COLO668 (cell line): ENCODE results near the gene SDK1.

ENCODE experiments used
- DNase-seq: peaks from one replicate; lab custom pipeline; 2025; ENCODE audit not compliant: unreplicated experiment; lab: John Stamatoyannopoulos, UW

The SDK1 gene

DNA sequence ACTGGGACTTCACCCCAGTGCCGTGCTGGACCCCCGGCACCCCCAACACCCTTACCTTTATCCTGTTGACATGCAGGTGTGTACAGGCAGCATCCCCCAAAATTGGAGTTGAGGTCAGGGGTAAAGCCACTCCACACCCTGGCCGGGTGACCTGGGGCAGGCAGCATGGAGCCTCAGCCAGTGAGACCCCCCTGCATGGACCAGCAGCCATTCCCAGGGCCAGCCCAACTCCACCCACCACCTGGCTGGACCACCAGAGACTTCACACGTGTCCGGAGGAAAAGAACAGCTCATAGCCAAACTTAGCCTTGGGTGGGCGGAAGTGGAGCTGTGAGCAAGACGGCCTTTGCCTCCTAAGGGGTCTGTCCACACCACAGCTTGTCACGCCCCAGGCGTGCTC, 968.0 kb downstream of the SDK1 start:
- no peak for DNase-seq

DNA sequence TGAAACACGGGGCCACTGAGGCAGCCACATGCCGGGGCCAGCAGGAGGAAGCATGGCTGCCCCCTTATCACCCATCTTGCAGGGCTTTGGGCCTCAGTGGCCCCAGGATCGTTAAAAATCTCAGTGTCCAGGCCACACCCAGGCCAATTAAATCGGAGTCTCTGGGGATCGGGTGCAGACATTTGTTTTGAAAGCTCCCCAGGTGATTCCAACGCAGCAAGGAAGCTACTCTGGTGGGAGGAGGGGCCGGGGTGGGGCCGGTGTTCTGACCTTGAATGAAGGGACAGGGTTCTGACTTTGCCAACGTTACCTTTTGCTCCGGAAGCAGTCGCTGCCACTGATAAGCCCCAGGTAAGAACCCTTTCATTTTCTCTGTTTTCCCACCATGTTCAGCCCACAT, 968.7 kb downstream of the SDK1 start:
- DNase-seq = no peak

DNA sequence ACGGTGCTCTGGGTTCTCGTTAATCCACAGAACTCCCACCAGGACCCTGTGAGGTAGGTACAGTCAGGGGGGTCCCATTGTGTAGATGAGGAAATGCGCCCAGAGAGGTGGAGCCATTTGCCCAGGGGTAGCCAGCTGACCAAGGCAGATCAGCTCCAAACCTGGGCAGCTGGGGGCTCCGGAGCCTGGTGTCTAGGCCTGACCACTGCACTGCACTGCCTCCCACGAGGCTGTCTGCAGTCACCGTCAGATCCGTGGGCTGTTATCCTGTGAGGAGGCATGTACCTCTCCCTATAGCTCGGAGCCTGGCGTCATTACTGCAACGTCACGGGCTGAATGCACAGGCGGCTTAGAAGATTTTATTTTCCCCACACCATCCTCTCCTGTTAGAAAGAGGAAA, 969.2 kb downstream of the SDK1 start:
- DNase-seq = no peak

DNA sequence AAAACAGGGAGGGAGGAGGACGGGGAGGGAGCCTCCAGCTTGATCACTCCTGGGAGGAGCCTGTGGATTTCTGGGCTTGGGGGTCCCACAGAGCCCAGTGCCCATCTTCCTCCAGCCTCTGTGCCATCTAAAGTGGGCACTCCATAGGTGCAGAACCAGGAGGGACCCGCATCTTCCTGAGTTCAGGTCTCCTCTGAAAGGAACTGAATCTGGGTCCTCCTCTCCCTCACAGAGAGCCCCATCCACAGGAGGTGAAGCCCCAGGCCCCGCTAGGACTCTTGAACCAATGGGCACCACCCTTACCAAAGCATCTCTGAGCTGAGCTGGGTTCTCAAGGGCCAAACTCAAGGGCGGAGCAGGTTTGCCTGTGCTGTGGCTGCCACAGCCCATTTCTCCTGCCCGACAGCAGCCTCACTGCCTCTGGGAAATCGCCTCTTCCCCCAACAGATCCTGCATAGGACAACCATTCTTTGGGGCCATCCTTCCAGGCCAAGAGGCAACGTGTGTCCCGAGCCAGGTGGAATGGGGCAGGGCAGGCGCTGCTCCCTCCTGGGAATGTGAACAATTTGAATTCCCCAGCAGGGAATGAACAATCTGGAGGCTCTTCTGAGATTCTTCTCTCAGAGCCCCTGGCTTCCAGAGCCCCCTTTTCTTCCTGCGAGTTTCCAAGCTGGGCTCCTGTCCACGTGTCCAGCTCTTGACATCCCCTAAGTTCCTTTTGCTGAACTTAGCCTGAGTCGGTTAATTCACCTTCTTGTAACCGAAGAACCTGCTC, 970.1 kb downstream of the SDK1 start:
- no peak for DNase-seq

DNA sequence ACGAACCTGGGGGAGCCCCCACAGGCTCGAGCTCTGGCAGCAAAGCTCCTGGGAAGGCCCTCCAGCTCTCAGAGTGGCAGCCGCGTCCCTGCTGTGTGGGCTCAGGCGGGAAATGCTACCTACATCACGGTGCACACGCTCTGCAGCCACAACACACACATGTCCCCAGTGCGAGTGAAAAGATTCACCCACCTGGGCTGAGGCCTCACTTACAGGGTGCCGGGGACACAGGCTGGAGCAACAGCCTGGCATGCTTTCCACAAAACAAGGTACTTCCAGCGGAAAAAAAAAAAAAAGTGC, 970.6 kb downstream of the SDK1 start:
- DNase-seq = no peak

DNA sequence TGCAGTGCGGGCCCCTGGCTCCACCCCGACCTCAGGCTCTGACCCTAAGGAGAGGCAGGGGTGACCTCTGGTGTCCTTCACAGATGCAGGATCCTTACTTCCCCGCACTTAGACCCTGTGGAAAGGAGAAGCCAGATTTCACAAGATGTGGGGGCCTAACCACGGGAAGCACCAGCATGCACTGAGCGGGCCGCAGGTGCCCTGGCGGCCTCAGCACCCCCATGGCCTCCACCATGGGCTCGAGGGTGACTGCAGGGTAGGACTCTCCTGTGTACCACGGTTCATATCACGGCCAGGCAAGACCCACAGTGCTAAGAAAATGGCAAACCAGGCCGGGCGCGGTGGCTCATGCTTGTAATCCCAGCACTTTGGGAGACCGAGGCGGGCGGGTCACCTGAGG, 971.1 kb downstream of the SDK1 start:
- DNase-seq = no peak

DNA sequence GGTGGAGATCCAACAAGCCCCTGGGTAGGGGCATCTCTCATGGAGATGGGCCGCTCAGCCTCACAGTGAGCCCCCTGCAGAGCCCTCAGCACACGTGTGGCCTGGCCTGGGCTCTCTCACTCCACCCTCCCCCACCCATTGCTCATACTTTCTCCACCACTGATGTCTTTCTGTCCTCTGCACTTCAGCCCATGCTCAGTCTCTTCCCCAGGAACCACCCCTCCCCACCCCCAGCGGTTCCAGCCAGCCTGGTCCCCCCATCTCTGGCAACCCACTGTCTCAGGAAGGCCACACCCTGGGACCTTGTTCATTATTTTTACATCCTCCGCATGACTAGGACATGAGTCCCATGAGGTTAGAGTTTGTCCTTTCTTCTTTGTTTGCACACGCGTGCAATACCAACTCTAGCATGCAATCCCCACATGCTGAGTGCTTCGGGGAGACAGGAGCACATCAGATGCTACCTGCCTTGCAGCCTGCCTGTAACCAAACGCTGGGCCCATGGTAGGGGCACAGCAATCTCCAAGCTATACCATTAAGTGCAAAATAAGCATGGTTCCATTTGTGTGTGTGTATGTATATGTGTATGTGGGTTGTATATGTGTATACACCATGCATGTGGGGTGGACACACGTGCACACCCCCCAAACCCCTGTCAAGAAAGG, 972.6 kb downstream of the SDK1 start:
- no peak for DNase-seq

DNA sequence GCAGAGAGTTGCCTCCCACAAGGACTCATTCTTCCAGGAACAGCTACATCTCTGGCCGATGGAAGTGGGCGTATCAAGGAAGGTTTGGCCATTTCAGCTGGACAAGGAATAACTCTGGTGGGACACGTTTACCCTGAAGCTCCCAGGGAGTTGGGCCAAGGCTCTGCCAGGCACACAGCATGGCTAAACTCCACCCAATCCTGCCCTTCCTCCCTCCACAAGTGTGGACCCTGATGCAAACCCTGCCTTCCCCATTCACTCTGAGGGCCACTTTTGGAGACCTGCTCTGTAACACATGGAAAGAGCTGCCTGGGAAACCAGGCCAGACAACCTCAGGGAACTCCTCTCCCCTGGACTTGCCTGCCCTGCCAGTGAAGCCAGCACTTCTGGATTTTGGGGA, 973.2 kb downstream of the SDK1 start:
- no peak for DNase-seq

DNA sequence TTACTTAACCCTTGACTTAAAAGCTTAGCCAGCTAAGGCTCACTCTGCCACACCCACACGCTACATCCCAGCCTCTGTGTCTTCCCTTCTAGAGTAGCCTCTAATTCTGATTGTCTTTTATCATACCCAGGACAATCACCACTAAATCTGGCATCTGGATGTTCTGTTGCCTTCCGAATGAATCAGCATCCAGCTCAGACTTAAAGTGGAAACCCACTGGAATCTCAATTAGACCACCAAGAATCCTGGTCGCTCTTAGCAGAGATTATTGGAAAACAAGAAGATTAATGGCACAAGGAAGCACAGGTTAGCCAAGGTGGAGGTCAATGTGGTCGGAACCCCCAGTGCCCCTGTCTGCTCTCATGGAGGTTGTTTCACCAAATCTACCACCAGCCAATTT, 976.9 kb downstream of the SDK1 start:
- no peak for DNase-seq

DNA sequence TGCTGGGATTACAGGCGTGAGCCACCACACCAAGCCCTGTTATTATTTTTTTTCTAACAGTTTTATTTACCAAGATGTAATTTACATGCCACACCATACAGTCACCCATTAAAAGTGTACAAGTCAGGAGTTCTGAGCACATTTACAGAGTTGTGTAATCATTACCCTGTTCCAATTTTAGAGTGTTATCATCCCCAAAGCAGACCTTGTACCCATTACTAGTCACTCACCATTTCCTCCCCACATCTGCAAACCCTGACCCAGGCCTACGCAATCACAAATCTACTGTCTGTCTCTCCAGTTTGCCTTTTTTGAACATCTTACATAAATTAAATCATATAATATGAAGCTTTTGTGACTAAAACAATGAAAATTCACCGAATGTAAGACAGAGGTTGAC, 978.2 kb downstream of the SDK1 start:
- no peak for DNase-seq

DNA sequence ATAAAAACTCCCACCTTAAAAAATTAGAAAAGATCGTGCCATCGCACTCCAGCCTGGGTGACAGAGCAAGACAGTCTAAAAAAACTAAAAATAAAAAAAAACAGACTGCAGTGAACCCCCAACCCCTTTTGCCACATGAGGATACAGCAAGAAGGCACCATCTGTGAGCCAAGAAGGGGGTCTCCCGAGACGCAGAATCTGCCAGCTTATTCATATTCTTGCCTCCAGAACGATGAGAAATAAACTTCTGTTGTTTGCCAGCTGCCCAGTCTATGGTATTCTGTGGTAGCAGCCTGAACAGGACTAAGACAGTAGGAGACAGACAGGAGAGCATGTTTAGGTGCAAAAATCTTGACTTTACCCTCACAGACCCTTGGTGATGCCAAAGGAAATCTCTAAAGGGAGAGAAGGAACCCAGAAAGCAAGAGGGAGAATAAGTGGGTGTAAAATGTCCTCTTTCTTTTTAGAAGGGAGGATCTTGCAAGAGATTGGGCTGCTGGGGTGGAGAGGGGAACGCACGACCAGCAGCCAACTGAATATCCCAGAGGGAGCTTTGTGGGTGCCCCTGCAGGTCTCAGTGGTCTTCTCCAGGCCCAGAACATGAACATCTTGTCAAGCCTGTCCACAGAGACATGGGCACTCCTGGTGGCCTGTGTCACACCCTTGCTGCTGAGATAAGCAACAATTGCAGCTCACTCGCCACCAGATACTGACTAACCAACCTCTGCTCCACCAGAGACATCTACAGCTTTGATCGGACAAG, 980.4 kb downstream of the SDK1 start:
- DNase-seq = no peak

DNA sequence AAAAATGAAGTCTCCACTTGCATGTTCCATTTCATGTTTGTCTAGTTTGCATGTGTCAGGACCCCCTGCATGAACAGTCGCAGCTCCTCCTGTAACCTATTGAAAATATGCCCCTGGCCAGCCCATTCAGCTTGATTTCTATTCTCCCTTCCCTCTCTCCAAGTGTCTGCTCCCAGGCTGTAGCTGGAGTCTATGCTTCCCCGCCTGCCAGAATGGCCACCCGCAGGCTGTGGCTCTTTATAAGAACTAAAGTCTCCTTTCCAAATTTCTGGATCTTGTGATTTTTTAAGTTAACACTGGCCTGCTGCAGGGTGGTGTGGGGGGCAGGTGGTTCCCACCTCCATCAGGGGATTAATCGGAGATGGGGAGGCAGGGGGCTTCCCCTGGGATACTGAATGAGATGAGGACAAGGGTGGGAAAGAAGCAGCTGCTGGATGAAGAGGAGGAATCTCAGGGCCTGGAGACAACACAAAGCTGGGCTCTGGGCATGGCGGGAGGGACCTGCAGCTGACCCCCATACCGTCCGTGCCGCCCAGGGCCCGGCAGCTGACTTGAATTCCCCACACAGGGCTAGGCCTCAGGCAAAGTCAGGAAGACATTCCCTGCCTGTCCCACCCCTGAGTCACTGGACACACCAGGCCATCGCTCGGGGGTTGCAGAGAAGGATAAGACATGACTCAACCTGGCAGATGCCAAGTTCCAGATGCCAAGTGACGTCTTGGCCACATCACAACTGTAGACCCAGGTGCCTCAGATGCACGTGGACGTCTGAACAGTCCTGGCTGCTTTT, 981.6 kb downstream of the SDK1 start:
- DNase-seq = no peak

DNA sequence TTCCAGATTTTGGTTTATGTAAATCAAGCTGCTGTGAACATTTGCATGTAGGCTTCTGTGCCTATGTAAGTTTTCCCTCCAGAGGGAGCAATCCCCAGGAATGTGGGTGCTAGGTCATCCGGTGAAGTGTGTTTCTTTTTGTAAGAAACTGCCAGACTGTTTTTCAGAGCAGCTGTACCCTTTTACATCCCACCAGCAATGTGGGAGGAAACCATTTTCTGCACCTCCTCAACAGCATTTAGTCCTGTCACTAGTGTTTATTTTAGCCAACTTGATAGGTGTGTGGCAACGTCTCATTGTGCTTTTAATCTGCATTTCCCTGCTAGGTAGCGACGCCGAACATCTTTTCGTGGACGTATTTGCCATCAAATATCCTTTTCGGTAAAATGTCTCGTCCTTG, 985.3 kb downstream of the SDK1 start:
- no peak for DNase-seq

DNA sequence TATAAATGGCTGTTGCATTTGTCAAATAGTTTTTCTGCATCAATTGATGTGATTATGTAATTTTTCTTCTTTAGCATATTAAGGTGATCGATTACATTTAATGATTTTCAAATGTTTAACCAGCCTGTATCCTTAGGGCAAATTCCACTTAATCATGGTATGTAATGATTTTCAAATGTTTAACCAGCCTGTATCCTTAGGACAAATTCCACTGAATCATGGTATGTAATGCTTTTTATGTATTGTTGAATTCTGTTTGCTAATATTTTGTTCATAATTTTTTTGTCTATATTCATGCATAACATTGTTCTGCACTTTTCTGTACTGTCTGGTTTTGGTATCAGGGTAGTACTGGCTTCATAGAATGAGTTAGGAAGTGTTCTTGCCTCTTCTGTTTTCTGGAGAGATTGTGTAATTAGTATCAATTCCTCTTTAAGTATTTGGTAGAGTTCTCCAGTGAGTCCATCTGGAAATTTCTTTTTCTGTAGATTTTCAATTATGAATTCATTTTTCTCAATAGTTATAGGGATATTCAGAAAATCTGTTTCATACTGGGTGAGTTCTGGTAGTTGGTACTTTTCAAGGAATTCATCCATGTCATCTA, 987.8 kb downstream of the SDK1 start:
- no peak for DNase-seq

DNA sequence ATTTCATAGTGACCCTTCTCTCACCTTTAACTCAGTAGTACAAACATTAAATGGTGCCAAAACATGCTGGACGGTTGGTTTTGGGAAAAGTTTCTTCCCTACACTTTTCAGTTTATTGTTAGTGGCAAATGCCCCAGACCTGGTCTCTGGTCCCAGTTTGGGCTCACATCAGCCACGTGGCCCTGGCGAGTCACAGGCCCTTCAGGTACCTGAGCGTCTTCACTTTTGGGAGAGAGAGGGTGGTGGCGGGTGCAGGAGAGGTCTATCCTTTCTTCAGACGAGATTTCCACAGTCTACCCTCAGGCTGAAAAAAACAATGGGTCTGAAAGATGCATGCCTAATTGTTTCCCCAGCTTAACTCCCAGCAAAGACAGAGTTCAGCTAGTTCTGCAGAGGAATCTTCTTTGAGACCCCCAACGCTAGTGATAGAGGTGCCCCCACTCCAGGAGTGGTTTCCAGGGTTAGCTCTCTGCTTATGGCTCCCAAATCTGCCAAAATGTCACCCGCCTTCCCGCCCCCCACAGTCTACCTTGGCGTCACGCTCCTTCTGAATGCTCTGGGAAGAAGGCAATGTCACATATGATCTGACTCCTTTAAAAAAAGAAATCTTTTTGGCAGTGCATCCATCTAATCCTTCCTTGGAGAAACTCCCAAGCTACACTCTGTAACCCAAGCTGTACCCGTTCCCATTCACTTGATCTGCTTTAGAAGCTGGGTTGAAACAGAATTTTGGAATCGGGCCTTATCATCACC, 996.3 kb downstream of the SDK1 start:
- DNase-seq = no peak

DNA sequence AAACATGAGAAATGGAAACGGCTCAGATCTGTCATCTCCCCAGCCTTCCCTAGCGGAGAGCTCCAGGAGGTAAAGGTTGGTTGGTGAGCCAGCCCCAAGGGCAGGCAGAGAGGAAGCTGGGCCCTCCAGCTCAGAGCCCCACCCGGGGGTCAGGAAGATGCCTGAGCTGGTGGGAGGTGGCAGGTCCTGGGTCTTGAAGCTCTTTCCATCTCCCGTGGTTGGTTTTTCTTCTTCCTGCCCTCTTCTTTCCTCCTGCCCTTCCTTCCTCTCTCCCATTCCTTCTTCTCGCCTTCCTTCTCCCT, 996.8 kb downstream of the SDK1 start:
- no peak for DNase-seq

DNA sequence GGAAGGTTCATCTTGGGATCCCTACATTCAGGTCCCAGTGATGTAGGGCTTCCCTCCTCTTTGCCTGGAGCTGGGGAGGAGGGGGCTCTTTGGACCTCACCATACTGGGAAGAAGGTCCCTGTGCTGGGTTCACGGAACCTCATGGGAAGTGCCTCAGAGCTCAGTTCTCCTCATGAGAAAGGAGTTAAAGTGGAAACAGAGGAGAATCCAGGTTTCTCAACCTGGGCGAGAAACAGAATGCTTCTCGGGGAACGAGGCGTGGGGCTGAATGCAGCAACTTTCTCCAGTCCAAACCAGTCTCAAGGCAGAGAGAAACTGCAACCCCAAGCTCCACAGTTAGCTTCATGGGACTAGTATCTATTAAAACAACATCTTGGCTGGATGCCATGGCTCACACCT, 998.4 kb downstream of the SDK1 start:
- no peak for DNase-seq

DNA sequence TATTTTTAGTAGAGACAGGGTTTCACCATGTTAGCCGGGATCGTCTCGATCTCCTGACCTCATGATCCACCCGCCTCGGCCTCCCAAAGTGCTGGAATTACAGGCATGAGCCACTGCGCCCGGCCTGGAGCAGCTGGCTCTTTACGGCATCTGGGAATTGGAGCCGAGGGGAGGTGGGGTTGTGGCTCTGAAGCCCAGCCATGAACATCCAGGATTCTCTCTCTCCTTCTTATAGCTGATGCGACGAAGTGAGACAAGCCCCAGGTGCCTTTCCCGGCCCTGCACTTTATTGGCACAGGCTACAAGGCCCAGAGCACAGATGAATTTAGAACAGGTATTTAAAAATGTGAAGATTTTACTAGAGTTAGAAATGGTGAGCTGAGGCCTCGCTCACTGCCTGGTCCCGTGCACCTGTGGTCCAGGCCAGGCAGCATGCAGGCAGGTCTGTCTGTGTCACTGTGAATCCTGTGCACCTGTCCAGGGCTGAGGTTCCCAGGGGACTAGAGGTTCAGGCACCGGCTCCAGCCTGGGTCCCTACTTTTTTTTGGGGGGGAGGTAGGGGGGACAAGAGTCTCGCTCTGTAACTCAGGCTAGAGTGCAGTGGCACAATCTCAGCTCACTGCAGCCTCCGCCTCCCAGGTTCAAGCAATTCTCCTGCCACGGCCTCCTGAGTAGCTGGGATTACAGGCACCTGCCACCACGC, 1001.3 kb downstream of the SDK1 start:
- DNase-seq = no peak

DNA sequence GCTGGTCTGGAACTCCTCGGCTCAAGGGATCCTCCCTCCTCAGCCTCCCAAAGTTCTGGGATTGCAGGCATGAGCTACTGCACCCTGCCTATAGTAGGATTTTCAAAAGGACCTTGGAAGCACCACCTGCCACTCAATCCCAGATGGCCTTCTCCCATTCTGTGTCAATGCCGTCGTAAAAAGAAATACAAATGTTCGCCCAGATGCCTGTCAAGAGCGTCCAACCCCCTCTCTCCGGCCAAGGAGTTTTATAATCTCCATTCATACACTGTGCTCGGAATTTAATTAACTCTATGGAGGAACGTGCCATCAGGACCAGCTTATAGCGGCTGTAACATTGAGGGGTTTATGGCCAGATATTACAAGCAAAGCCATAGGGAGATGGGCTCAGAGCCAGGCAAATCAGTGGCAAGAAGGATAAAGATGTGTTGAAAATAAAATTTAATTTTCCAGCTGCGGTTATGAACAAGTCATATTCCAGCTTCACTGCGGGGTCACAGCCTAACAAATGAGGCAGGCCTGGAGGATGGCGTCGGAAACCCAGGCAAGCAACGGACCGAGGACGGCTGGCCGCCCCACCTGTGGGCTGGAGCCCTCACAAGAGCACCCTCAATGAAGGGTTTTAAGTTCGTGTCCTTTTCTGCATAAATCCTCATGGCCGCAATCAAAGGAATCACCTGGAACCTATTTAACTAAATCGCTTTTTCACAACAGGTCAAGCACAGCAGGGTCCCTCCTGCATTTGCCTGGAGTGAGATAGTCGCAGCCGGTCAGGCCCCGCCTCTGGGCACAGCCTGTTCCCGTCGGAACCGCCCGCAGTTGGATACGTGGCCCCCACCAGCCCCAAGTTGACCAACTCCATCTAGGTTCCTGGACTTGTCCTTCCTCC, 1006.5 kb downstream of the SDK1 start:
- DNase-seq = no peak
